ENCODE measurements around the gene UVRAG.

The UVRAG gene

GRCh38 chr11:76190376-76190775, 375.4 kb downstream of the UVRAG start:
- H2AFZ ChIP-seq (ENCODE audit: low read depth, low read length) = no peak overlapping the region
- no peak for TF ChIP-seq CTCF (IDR thresholded peaks at IDR 0.05; ENCODE audit: low read depth, low read length)
- TF ChIP-seq EZH2phosphoT487 (IDR thresholded peaks at IDR 0.05; ENCODE audit: low read depth) = no peak

More at GRCh38 chr11:76190376-76190775, 375.4 kb downstream of the UVRAG start:
- Histone ChIP-seq H3K79me2 (ENCODE audit: low read length) (no peaks in the 10 kb centered on the region), H3K36me3 (replicated peaks; ENCODE audit: low read depth, low read length) (no peaks in the 10 kb centered on the region), H3K27me3 (ENCODE audit: low read depth, low read length) (no peaks in the 10 kb centered on the region), H3K27ac (ENCODE audit: low read length) (no peak overlapping the region), H3K9ac (ENCODE audit: low read length) (no peak overlapping the region), H3K4me3 (ENCODE audit: low read length) (no peak overlapping the region), H3K4me1 (ENCODE audit: low read length) (no peaks in the 10 kb centered on the region), H3K4me2 (ENCODE audit: low read length) (no peak overlapping the region), H4K20me1 (ENCODE audit: insufficient read depth, low read length) (no peaks in the 10 kb centered on the region), H3K9me3 (ENCODE audit: insufficient read depth, low read length) (no peaks in the 10 kb centered on the region)

Measured in OCI-LY3 (cell line).